Glomerular endothelial cell (primary cell): ENCODE measurements around the gene DIO1. TPM values are rescaled to one million over a fixed set of nuclear protein-coding genes. Genes with fewer than 3 reads are reported as not detected.

Experiments
- DNase-seq: peaks from one replicate; pipeline ENCODE4 v3.0.0-alpha.2; 2011; ENCODE audit warnings: low read depth, low spot score; ENCODE audit errors: extremely low read depth
- total RNA-seq: library from RNA; depleted of rRNA; stranded (reverse); fragments of >200 nt; gene quantifications from 2 replicates; pipeline ENCODE4 v1.2.3, GENCODE V29; 2015

The DIO1 gene
- total RNA-seq, 1 donor from 2014 or later: not detected

DNA sequence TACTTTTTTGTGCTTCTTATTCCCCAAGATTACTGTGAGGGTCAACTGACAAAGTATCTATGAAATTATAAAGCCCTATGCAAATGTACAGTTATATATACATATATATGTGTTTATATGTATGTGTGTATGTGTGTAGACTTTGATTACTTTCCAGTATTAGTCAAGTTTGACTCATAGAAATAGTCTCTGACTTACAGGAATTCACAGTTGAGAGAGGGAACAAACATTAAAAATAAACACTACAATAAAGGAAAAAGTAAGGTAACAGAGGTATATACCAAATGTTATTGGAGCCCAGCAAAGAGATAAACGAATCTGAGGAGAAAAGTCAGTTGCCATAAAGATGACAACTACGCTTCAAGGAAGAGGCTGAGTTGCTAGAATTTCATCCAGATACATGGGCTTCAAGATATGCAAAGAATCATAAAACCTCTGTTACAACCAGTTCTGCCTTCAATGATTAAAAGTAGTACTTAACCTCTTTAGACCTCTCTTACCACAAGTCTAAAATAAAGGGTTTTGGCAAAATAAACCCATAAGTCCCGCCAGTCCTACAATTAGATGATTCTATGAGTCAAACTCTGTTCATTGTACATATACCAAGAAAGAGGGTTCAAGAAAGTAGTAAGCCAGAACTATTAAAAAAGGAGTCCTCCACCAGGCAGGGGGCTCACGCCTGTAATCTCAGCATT is 44.3 kb downstream of the DIO1 start:
- DNase-seq: no peak

DNA sequence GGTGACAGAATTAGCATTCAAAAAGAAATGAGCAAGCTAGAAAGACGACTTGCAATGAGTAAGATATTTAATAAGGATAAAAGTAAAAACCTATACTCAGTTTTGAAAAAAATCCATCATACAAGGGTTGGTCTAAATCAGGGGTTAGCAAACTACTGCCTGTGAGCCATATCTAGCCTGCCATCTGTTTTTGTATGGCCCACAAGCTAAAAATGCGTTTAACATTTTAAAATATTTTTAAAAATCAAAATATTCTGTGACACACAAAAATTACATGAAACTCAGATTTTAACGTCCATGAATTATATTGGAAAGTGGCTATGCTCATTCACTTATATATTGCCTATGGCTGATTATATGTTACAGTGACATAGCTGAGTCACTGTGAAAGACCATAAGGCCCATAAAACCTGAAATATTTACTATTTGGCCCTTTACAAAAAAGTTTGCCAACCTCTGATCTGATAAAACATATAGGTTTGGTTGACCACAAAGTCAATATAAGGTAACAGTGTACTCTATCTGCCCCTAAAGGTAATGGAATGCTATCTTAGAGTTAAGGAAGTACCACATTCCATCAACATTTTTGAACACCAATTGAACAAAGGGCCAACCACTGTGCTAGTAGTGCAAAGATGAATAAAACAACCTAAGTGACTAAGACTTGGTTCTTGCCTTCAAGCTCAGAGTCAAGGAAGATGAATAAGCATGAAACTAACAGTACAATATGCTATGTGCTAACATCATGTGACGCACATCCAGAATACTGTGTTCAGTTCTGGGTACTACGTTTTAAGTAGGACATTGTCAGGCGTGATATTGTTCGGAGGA is 48.4 kb downstream of the DIO1 start:
- no peak for DNase-seq

DNA sequence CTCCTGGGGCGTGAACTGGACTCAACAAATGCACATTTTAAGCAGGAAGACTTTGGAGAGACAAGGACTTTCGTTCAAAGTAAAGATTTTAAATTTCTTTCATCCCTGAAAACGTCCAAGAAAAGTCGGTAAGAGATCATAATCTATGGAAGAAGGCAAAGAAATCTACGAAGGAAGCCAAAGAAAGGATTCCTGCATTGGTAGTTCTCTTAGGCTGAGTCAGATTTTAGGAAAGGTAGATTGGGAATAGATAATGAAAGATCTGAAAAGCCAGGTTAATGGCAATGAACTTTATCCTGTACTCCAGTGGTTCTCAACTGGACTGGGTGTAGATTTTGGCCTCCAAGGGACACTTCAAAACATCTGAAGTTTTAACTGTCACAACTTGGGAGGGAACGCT is 49.1 kb downstream of the DIO1 start:
- no peak for DNase-seq

DNA sequence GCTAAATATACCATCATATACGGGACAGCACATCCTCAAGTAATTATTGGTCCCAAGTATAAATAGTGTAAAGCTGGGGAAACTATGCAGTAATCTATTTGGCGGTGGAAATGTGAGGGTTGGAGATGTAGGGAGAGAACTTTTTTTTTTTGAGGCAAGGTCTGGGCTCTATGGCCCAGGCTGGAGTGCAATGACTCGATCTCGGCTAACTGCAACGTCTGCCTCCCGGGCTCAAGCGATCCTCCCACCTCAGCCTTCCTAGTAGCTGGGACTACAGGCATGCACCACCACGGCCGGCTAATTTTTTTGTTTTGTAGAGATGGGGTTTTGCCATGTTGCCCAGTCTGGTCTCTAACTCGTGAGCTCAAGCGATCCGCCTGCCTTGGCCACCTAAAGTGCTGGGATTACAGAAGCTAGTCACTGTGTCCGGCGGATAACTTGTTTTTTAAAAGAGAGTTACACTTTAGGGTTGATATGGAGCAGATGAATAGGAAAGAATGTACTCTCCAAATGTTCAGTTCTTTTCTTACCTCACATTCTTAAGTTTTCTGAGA is 49.6 kb downstream of the DIO1 start:
- no peak for DNase-seq

DNA sequence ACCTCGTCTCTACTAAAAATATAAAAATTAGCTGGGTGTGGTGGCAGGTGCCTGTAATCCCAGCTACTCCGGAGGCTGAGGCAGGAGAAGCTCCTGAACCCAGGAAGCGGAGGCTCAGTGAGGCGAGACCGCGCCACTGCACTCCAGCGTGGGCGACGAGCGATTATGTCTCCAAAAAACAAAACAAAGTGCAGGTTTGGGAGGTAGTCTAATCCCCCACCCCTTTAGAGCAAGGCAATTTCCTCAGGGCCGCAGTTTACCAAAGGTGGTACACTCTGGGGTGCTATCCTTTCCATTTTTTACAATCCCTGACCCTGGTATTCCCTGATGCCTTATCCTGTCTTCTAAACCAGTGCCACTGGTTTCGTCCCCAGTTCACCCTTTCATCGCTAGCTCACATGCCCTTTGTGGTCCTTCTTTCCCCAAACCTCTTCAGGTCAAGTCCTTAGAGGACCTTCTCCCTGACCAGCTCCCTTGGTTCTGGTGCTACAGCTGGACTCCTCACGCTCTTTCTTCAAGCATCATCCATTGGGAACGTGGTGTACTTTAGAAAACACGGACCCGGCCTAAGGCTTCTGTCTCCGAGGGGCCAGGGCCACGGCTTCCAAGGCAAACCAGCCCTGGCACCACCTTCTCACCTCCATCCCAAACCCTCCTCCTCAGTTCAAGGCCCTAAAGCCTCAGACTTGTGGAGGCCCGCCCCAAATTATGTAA is 50.6 kb downstream of the DIO1 start:
- no peak for DNase-seq

DNA sequence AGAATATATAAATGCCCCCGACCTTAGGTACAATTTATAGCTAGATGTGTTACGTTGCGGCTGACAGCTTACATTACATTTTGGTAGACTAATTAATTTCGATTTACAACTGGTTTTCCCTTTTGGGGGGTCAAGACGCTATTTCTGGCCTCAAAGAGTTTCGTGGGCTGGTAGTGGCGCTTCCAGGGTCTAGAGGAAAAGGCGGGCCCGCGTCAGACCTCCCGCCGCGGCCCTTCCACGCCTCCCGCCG is 51.1 kb downstream of the DIO1 start:
- DNase-seq: no peak

DNA sequence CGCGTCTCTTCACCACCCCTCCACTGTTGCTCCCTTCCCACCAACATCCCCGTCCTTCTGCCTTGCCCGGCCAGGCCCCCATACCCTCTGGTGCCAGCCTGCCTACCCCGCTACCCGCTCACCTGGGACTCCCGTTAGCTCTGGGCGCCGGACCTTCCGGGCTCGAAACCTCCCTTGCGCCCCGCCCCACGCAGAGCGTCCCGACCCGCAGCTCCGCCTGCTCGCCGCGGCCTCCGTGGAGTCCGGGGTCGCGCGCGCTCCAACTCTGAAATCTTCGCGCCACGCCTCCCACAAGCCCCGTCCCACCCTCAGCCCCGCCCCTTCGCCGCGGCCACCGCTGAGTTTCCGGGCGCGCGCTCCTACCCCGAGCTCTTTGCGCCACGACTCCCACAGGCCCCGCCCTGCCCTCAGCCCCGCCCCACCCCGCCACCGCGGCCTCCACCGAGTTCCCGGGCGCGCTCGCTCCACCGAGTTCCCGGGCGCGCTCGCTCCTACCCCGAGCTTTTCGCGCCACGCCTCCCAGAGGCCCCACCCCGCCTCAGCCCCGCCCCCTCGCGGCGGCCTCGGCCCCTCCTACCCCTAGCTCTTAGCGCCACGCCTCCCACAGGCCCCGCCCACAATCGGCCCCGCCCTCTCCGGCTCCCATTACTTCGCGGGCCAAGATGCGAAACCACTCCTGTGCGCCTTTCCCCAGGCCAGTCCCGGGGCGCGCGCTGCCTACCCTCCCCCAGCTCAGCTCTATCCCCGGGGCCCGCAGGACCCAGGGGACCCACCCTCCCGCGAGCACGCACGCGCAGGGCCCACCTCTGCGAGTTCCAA is 51.7 kb downstream of the DIO1 start, which contains the start of gene IFT25:
Gene IFT25, minus strand, starts transcription at position 267 of the 819 bp plus-strand sequence. CDS start 5,617 bp downstream, outside the sequence.
- no peak for DNase-seq

DNA sequence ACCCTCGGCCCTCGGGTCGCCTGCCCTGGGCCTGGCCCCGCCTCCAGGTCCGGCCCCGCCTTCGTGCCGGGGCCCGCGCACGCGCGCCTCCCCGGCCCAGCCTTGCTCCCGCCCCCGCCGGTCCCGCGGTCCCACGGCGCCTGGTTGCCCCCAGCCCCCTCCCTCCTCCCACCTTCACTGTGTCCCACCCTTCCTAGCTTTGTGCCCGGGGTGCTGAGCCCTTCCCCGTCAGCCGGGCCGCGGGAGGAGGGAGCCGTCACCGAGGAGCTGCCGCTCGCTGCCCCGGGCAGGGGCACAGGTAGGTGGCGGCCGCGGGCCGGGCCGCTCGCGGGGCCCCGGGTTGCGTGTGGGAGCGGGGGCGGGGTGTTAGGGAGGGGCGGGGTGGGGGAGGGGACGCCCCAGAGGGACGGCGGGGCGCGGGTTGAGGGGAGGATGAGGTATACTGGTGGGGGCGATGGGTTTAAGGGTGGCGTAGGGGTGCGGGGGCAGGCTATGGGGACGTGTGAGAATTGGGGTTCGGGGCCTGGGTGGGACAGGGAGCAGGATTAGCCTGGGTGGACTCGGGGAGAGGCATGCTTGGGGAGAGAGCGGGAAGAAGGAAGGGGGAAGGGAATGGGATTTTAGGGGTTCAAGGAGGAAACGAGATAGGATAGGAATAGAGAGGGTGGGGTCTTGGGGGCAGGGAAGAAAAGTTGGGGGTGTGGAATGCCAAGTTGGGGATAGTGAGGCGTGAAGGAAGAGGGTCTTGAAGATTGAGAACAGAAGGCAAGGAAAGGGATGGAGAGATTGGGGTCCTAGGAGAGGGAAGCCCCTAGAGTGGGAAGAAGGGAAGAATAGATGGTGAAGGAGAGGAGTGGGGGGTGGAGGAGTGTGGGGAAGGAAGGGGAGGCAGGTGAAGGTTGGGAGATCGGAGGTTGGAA is 52.5 kb downstream of the DIO1 start, which contains the start of gene LRRC42:
Gene LRRC42, plus strand, starts transcription at position 99 of the 920 bp plus-strand sequence. CDS start 5,650 bp downstream, outside the sequence.
- no peak for DNase-seq

DNA sequence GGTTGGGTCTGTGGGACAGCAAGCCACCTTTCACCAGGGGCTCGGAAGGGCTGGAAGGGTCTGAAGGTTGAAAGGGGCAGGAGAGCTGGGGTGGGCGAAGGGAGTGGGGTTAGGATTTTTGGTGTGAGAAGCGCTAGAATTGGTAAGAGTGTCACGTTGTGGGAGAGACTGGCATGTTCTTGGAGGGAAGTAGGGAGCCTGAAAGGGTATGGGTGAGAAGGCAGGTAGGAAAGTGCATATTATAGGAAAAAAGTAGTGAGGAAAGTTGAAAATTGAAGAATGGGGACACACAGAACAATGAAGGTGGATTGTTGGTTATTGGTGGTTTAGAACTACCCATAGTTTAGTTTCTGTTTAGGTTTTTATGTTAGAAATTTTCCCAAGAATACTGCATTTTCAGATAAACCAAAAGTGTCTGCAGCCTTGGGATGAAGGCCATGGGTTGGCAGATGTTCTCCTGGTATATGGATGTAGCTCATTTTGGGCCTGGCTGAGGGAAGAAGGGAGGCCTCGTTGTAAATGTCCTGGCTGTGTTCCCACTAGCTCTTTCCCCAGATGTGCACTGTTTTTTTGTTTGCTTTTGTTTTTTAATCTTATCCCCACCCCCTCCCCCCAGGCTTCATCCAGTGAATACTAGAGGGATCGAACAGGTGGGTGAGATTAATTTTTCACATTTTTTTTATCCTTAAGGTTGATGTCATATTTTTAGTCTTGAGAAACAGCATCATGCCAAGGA is 53.4 kb downstream of the DIO1 start:
- DNase-seq: no peak

DNA sequence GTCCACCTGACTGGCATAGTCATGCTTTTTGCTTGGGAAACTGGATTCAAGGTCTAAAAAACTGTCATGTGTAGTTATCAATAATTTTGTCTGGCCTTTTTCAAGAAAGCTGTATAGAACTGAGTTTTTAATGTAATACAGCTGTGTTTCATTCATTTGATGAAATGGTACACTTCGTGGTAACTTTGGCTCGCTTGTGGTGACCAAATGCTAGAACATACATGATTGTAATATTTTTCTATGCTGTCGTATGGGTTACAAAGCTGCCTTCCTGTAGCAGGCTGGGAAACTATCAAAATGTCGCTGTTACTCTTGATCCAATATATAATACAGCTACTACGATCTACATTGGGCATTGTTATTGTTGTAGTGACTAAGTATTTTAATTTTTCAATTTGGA is 54.3 kb downstream of the DIO1 start:
- no peak for DNase-seq

DNA sequence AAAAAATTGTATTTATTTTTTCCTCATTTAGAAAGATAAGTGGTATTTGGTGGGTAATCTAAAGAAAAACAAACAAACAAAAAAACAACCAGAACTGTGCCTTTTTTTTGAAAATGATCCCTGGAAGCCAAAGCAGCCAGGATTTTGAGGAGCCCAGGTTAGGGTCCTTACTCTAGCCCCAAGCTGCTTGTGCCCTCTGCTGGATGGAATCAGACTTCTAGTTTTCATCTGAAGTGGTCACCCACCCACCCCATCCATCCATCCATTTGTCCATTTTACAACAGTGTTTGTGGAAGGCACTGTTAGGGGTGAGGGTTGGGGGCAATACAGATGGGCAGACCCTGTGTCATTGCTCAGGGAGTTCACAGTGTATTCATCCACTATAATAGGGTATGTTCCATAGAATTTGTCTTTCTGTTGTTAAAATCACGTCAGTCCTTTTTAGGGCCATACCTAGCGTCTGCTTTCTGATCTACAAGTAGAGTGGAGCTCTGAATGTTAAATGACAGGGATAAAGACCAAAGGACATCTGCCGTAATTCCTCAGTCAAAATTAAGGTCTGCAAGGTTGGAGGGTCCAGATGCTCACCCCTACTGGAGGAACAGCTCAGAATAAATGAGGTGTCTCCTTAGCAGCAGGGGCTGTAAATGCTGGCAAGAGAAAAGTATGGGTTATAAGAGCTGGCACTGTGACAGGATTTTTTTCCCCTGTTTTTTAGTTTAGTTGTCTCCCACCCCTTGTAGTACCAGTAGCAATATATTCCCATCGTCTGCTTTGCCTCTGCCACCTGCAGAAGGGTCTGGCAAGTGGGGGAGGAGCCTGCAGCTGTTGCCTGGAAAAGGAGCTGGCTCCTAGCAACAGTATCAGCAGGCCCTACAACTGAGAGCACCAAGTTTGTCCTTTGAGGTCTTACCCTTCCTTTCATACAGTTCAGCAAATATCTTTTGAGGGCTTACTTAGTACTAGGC is 55.3 kb downstream of the DIO1 start:
- DNase-seq: no peak

DNA sequence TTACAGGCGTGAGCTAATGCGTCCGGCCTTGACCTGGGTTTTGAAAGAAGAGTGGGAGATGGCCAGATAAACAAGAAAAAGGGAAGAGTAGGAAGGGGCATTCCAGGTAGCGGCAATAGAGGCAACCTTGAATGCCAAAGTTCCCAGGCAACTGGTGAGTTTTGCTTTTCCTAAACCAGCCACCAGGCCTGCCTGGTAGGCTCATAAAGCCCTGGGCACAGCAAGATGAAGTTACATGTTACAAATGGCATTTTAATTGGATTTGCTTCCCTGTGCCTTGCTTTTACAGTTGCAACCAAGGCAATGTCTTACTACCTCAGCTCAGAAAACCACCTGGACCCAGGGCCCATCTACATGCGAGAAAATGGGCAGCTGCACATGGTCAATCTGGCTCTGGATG is 57.7 kb downstream of the DIO1 start:
- no peak for DNase-seq

DNA sequence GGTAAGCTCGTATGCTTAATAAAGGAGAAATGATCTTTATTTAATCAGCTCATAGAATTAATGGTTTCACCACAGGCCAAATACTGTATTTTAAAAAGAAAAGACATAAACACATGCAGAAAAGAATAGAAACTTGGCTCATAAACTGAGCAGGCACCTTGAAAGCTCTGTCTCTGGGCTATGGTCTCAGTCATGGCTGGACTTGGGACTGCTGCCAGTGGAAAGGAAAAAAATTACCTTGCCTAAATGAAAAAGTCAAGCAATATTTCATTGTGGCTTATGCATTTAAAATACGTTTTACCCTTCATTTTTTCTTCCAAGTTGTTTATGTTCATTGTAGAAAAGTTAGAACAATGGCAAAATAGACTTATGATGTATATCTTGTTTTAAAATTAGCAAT is 60.1 kb downstream of the DIO1 start:
- no peak for DNase-seq

DNA sequence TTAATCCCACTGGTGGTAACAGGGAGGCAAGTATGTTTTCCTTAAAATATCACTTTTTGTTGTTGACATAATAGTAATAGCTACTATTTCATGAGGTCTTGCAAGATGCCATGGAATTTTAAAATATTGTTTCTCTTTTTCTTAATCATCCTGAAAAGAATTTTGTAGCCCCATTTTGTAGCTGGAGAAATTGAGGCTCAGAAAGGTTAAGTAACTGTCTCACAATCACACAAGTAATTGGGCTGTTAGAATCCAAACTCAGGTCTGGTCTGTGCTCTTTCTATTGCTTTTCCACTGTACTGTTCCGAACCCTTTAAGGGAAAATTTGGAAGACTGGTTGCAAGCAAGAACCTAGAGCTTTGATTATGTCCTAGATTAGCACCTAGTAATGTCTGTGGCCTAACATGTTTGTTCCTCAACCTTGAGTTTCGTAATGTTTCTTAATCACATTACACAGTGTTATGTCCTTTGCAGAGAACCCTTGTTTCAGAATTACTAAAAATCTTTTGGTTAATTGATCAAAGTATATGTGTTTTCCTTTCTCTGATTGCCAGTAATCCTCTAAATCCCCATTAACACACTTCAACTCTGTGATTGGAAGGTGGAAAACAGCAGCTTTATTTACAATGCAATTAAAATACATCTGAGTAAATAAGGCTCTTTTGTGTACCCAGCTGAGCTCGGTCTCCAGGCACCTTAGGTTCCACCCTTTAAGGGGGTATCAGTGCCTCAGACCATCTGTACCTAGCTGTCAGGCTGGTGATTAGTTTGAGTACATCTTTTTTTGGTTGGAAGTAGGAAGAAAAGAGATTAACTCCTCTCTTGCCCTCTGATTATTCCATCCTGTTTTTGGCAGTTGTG is 62.6 kb downstream of the DIO1 start:
- DNase-seq: no peak

DNA sequence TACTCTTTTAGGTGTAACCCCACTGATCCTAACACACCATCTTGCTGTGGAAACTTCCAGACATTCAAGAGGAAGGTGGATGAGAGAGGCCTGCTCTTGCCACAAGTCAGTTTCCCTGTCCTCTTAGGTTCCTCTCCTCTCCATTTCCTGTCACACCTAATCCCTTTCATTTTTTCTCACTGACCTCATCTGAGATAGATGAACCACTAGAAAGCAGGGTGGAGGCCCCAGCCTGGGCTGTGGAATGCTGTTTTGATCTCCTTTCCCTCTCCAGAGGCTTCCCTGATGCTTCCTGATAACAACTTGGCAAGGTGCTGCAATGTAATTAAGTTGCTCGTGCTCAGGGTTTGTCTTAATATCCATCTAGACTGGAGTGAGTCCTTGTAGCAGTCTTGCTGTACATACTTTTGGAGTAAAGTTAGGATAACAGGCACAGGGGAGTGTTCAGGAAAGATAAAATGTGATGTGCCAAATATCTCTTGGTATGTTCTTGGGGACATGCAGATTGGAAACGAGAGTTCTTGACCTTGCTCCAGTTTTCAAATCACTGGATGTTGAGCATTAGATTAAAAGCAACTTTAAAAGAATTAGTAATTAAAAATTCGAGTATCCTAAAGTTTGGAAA is 63.3 kb downstream of the DIO1 start:
- DNase-seq: no peak

DNA sequence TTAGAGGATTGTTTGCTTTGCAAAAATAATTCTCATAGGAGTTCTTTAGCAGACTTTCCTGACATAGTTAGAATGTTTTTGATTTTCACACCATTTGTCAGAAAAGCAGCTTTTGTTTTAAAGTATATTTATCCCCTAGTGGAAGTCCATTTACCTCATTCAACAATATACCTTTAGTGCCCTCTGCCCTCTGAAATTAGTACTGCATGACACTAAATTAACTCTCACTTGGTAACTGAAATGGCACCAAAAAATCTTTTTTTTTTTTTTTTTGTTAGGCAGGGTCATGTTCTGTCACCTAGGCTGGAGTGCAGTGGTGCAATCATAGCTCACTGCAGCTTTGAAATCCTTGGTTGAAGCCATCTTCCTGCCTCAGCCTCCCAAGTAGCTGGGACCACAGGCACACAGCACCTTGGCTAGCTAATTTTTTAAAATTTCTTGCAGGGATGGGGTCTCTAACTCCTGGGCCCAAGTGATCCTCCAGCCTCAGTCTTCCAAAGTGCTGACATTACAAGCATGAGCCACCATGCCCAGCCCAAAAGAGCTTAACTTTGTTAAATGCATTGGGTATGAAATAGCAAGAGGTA is 65.8 kb downstream of the DIO1 start:
- DNase-seq: no peak
